Measurements from ENCODE around the gene OPRL1. TPM values are rescaled to one million over a fixed set of nuclear protein-coding genes. Genes with fewer than 3 reads are reported as not detected.

Gene OPRL1
- polyA plus RNA-seq, 1 donor: 0.81 TPM

GRCh38 chr20:64107736-64108457 lies 28.0 kb downstream of the OPRL1 start:
- DNase-seq: no peak
- Histone ChIP-seq H3K36me3 (ENCODE audit: control insufficient read depth, insufficient read depth, low read length) (no peaks in the 10 kb centered on the region), H3K4me1 (ENCODE audit: control insufficient read depth, insufficient read depth, low read length) (no peaks in the 10 kb centered on the region), H3K4me3 (ENCODE audit: low read length) (no peak overlapping the region), H3K27ac (ENCODE audit: low read length) (no peak overlapping the region), H3K27me3 (ENCODE audit: control insufficient read depth, insufficient read depth, low read length) (peaks cover 22% of the 10 kb centered on the region), H3K9me3 (ENCODE audit: control insufficient read depth, low read depth, low read length) (no peaks in the 10 kb centered on the region)
- no CpG with 5 or more reads among the region's 19 CpGs for WGBS (ENCODE audit: insufficient coverage, low lambda C conversion rate)

- peaks cover 11% of the 10 kb centered on the region for H3K27me3 ChIP-seq (ENCODE audit: control insufficient read depth, insufficient read depth, low read length)
- H3K36me3 ChIP-seq (ENCODE audit: control insufficient read depth, insufficient read depth, low read length): no peaks in the 10 kb centered on the region
- H3K4me1 ChIP-seq (ENCODE audit: control insufficient read depth, insufficient read depth, low read length): no peaks in the 10 kb centered on the region
- H3K9me3 ChIP-seq (ENCODE audit: control insufficient read depth, low read depth, low read length): no peaks in the 10 kb centered on the region
- H3K27ac ChIP-seq (ENCODE audit: low read length): no peak overlapping the region
- H3K4me3 ChIP-seq (ENCODE audit: low read length): no peak overlapping the region
- no peak for DNase-seq
- no CpG with 5 or more reads among the region's 26 CpGs for WGBS (ENCODE audit: insufficient coverage, low lambda C conversion rate)
Observed at GRCh38 chr20:64108731-64109681, 29.1 kb downstream of the OPRL1 start.

GRCh38 chr20:64109831-64110391 lies 30.0 kb downstream of the OPRL1 start:
- peaks cover 8% of the 10 kb centered on the region for H3K27me3 ChIP-seq (ENCODE audit: control insufficient read depth, insufficient read depth, low read length)
- WGBS (ENCODE audit: insufficient coverage, low lambda C conversion rate): no CpG with 5 or more reads among the region's 16 CpGs
- H3K36me3 ChIP-seq (ENCODE audit: control insufficient read depth, insufficient read depth, low read length): no peaks in the 10 kb centered on the region
- no peak overlapping the region for H3K4me3 ChIP-seq (ENCODE audit: low read length)
- H3K4me1 ChIP-seq (ENCODE audit: control insufficient read depth, insufficient read depth, low read length): no peaks in the 10 kb centered on the region
- no peak overlapping the region for H3K27ac ChIP-seq (ENCODE audit: low read length)
- no peaks in the 10 kb centered on the region for H3K9me3 ChIP-seq (ENCODE audit: control insufficient read depth, low read depth, low read length)
- DNase-seq: no peak

GRCh38 chr20:64110411-64111068 lies 30.7 kb downstream of the OPRL1 start:
- no peaks in the 10 kb centered on the region for H3K4me1 ChIP-seq (ENCODE audit: control insufficient read depth, insufficient read depth, low read length)
- no peak for DNase-seq
- no peak overlapping the region for H3K27ac ChIP-seq (ENCODE audit: low read length)
- H3K27me3 ChIP-seq (ENCODE audit: control insufficient read depth, insufficient read depth, low read length): peaks cover 8% of the 10 kb centered on the region
- H3K9me3 ChIP-seq (ENCODE audit: control insufficient read depth, low read depth, low read length): no peaks in the 10 kb centered on the region
- no CpG with 5 or more reads among the region's 10 CpGs for WGBS (ENCODE audit: insufficient coverage, low lambda C conversion rate)
- no peaks in the 10 kb centered on the region for H3K36me3 ChIP-seq (ENCODE audit: control insufficient read depth, insufficient read depth, low read length)
- no peak overlapping the region for H3K4me3 ChIP-seq (ENCODE audit: low read length)

GRCh38 chr20:64111841-64112641 lies 32.2 kb downstream of the OPRL1 start:
- DNase-seq: no peak
- H3K27ac ChIP-seq (ENCODE audit: low read length): no peak overlapping the region
- no peak overlapping the region for H3K4me3 ChIP-seq (ENCODE audit: low read length)
- H3K27me3 ChIP-seq (ENCODE audit: control insufficient read depth, insufficient read depth, low read length): peaks cover 8% of the 10 kb centered on the region
- no peaks in the 10 kb centered on the region for H3K4me1 ChIP-seq (ENCODE audit: control insufficient read depth, insufficient read depth, low read length)
- no peaks in the 10 kb centered on the region for H3K36me3 ChIP-seq (ENCODE audit: control insufficient read depth, insufficient read depth, low read length)
- no peaks in the 10 kb centered on the region for H3K9me3 ChIP-seq (ENCODE audit: control insufficient read depth, low read depth, low read length)
- WGBS (ENCODE audit: insufficient coverage, low lambda C conversion rate): no CpG with 5 or more reads among the region's 19 CpGs

- Histone ChIP-seq H3K4me1 (ENCODE audit: control insufficient read depth, insufficient read depth, low read length) (no peaks in the 10 kb centered on the region), H3K27me3 (ENCODE audit: control insufficient read depth, insufficient read depth, low read length) (peaks cover 4% of the 10 kb centered on the region), H3K4me3 (ENCODE audit: low read length) (no peak overlapping the region), H3K27ac (ENCODE audit: low read length) (no peak overlapping the region), H3K9me3 (ENCODE audit: control insufficient read depth, low read depth, low read length) (no peaks in the 10 kb centered on the region), H3K36me3 (ENCODE audit: control insufficient read depth, insufficient read depth, low read length) (no peaks in the 10 kb centered on the region)
- DNase-seq: no peak
- no CpG with 5 or more reads among the region's 18 CpGs for WGBS (ENCODE audit: insufficient coverage, low lambda C conversion rate)
Observed at GRCh38 chr20:64112691-64113443, 33.0 kb downstream of the OPRL1 start.

GRCh38 chr20:64113444-64113775 lies 33.5 kb downstream of the OPRL1 start:
- DNase-seq: no peak
- Histone ChIP-seq H3K9me3 (ENCODE audit: control insufficient read depth, low read depth, low read length) (no peaks in the 10 kb centered on the region), H3K4me3 (ENCODE audit: low read length) (no peak overlapping the region), H3K36me3 (ENCODE audit: control insufficient read depth, insufficient read depth, low read length) (no peaks in the 10 kb centered on the region), H3K27ac (ENCODE audit: low read length) (no peak overlapping the region), H3K4me1 (ENCODE audit: control insufficient read depth, insufficient read depth, low read length) (no peaks in the 10 kb centered on the region), H3K27me3 (ENCODE audit: control insufficient read depth, insufficient read depth, low read length) (no peaks in the 10 kb centered on the region)
- WGBS (ENCODE audit: insufficient coverage, low lambda C conversion rate): no CpG with 5 or more reads among the region's 6 CpGs

- Histone ChIP-seq H3K9me3 (ENCODE audit: control insufficient read depth, low read depth, low read length) (no peaks in the 10 kb centered on the region), H3K4me3 (ENCODE audit: low read length) (no peak overlapping the region), H3K36me3 (ENCODE audit: control insufficient read depth, insufficient read depth, low read length) (no peaks in the 10 kb centered on the region), H3K4me1 (ENCODE audit: control insufficient read depth, insufficient read depth, low read length) (no peaks in the 10 kb centered on the region), H3K27me3 (ENCODE audit: control insufficient read depth, insufficient read depth, low read length) (no peaks in the 10 kb centered on the region), H3K27ac (ENCODE audit: low read length) (no peak overlapping the region)
- DNase-seq: no peak
- no CpG with 5 or more reads among the region's 13 CpGs for WGBS (ENCODE audit: insufficient coverage, low lambda C conversion rate)
Observed at GRCh38 chr20:64113796-64114355, 34.0 kb downstream of the OPRL1 start.

GRCh38 chr20:64114356-64114971 lies 34.6 kb downstream of the OPRL1 start:
- Histone ChIP-seq H3K36me3 (ENCODE audit: control insufficient read depth, insufficient read depth, low read length) (no peaks in the 10 kb centered on the region), H3K27me3 (ENCODE audit: control insufficient read depth, insufficient read depth, low read length) (no peaks in the 10 kb centered on the region), H3K9me3 (ENCODE audit: control insufficient read depth, low read depth, low read length) (no peaks in the 10 kb centered on the region), H3K27ac (ENCODE audit: low read length) (no peak overlapping the region), H3K4me3 (ENCODE audit: low read length) (no peak overlapping the region), H3K4me1 (ENCODE audit: control insufficient read depth, insufficient read depth, low read length) (no peaks in the 10 kb centered on the region)
- WGBS (ENCODE audit: insufficient coverage, low lambda C conversion rate): no CpG with 5 or more reads among the region's 14 CpGs
- DNase-seq: no peak

Measured in large intestine (tissue), 3 donors.